Osteoblast (primary cell): Measurements from ENCODE around the gene TBX4. TPM values are rescaled to one million over a fixed set of nuclear protein-coding genes. Genes with fewer than 3 reads are reported as not detected.

Experiments used
- DNase-seq: peaks from one replicate; pipeline ENCODE4 v3.0.0; 2011; ENCODE audit warnings: low spot score, mixed read lengths; ENCODE audit not compliant: insufficient read length; ENCODE audit errors: missing footprints
- H2AFZ ChIP-seq: 2 replicates; pipeline ENCODE4 v1.6.0; 2011; ENCODE audit warnings: mild to moderate bottlenecking, low read length
- H3K27ac ChIP-seq: 2 replicates; pipeline ENCODE4 v1.5.1; 2011; ENCODE audit warnings: mild to moderate bottlenecking, low read depth, low read length, moderate library complexity
- H3K27me3 ChIP-seq: 2 replicates; pipeline ENCODE4 v1.6.0; 2012; ENCODE audit warnings: mild to moderate bottlenecking, control low read depth, inconsistent platforms, low read length, moderate library complexity; ENCODE audit not compliant: insufficient read depth
- H3K36me3 ChIP-seq: 2 replicates; pipeline ENCODE4 v1.5.1; 2011; ENCODE audit warnings: mild to moderate bottlenecking, low read length, control low read depth, moderate library complexity; ENCODE audit not compliant: insufficient read depth
- H3K4me1 ChIP-seq: 2 replicates; pipeline ENCODE4 v1.5.1; 2011; ENCODE audit warnings: mild to moderate bottlenecking, low read length, control low read depth, moderate library complexity; ENCODE audit not compliant: insufficient read depth
- H3K4me2 ChIP-seq: 2 replicates; pipeline ENCODE4 v1.6.0; 2011; ENCODE audit warnings: mild to moderate bottlenecking, low read length; ENCODE audit not compliant: insufficient read depth
- H3K4me3 ChIP-seq: fragments of 200-600 bp; sonication (generic); 3 replicates; pipeline ENCODE4 v1.5.1; 2012; ENCODE audit warnings: mild to moderate bottlenecking, low read length, inconsistent platforms; ENCODE audit not compliant: insufficient read depth
- H3K79me2 ChIP-seq: 2 replicates; pipeline ENCODE4 v1.6.0; 2012; ENCODE audit warnings: mild to moderate bottlenecking, low read length, control low read depth, inconsistent platforms; ENCODE audit not compliant: insufficient read depth
- H3K9me3 ChIP-seq: 2 replicates; pipeline ENCODE4 v1.5.1; 2011; ENCODE audit warnings: low read depth, low read length, control low read depth
- H4K20me1 ChIP-seq: 2 replicates; pipeline ENCODE4 v1.6.0; 2012; ENCODE audit warnings: mild to moderate bottlenecking, low read length, control low read depth; ENCODE audit not compliant: insufficient read depth
- CTCF ChIP-seq: IDR thresholded peaks from 2 replicates; pipeline ENCODE4 v1.5.1; 2011; ENCODE audit warnings: mild to moderate bottlenecking, low read depth, low read length, moderate library complexity; ENCODE audit errors: extremely low read depth
- total RNA-seq: library from RNA; depleted of rRNA; stranded (reverse); fragments of >200 nt; gene quantifications from 2 replicates; pipeline ENCODE4 v1.2.3, GENCODE V29; 2012

The TBX4 gene
- total RNA-seq, 1 donor = not detected

GRCh38 chr17:61486135-61487120 lies 34.2 kb downstream of the TBX4 start:
- H3K79me2 ChIP-seq = no peaks in the 10 kb centered on the region
- TF ChIP-seq CTCF = no peak
- H3K4me3 ChIP-seq = no peak overlapping the region
- H3K9me3 ChIP-seq = no peaks in the 10 kb centered on the region
- no peak overlapping the region for H3K4me2 ChIP-seq
- peaks cover 9% of the 10 kb centered on the region for H3K4me1 ChIP-seq
- no peaks in the 10 kb centered on the region for H3K36me3 ChIP-seq
- H3K27ac ChIP-seq = no peak overlapping the region
- H4K20me1 ChIP-seq = no peaks in the 10 kb centered on the region
- no peaks in the 10 kb centered on the region for H3K27me3 ChIP-seq
- DNase-seq = no peak
- H2AFZ ChIP-seq = peak overlapping the region; percentile 61

GRCh38 chr17:61487161-61487988 lies 35.2 kb downstream of the TBX4 start:
- Histone ChIP-seq H3K4me2 (no peak overlapping the region), H3K27me3 (no peaks in the 10 kb centered on the region)
- no peak for TF ChIP-seq CTCF

GRCh38 chr17:61487989-61488595 lies 35.9 kb downstream of the TBX4 start:
- TF ChIP-seq CTCF = no peak
- Histone ChIP-seq H3K4me3 (no peak overlapping the region), H3K9me3 (no peaks in the 10 kb centered on the region), H2AFZ (no peak overlapping the region), H3K27ac (no peak overlapping the region), H3K36me3 (no peaks in the 10 kb centered on the region), H4K20me1 (no peaks in the 10 kb centered on the region), H3K79me2 (no peaks in the 10 kb centered on the region), H3K4me1 (peaks cover 9% of the 10 kb centered on the region), H3K27me3 (no peaks in the 10 kb centered on the region), H3K4me2 (no peak overlapping the region)
- DNase-seq = no peak

More at GRCh38 chr17:61487161-61487988, 35.2 kb downstream of the TBX4 start:
- Histone ChIP-seq H3K4me1 (peaks cover 9% of the 10 kb centered on the region), H4K20me1 (no peaks in the 10 kb centered on the region), H3K4me3 (no peak overlapping the region), H3K36me3 (no peaks in the 10 kb centered on the region), H2AFZ (no peak overlapping the region), H3K9me3 (no peaks in the 10 kb centered on the region), H3K79me2 (no peaks in the 10 kb centered on the region), H3K27ac (no peak overlapping the region)
- no peak for DNase-seq
